Omental fat pad (tissue), 4 donors: ENCODE results near the gene FOXP4. TPM values are rescaled to one million over a fixed set of nuclear protein-coding genes. Genes with fewer than 3 reads are reported as not detected.

Experiments
- ATAC-seq: fragments of 150-250 bp; one replicate; pipeline ENCODE4 v1.9.1; 2016; ENCODE audit warnings: mild to moderate bottlenecking, moderate library complexity; ENCODE audit not compliant: low FRiP score
- DNase-seq: peaks from one replicate; pipeline ENCODE4 v3.0.0-alpha.2; 2019; ENCODE audit warnings: low spot score
- CTCF ChIP-seq, 3 donors: fragments of 450-650 bp; IDR thresholded peaks; one replicate each; pipeline ENCODE4 v1.5.1; 2016 to 2017; ENCODE audit warnings: antibody characterized with exemption in 3 of 3, mild to moderate bottlenecking in 3 of 3, moderate library complexity in 2 of 3
- total RNA-seq, 4 donors: library from RNA; depleted of rRNA; stranded (reverse); fragments of >200 nt; gene quantifications; one replicate each; pipeline ENCODE4 v1.1.0, GENCODE V29; 2016

Gene FOXP4
- total RNA-seq, 4 donors from 2014 or later, result 3.6 to 9.0 (median 5.5) TPM

- ATAC-seq (no peak), DNase-seq (no peak)
- no peak for TF ChIP-seq CTCF (IDR thresholded peaks at IDR 0.05)
Measured at GRCh38 chr6:41583565-41583964, 37.4 kb downstream of the FOXP4 start.

- ATAC-seq (no peak), DNase-seq (no peak)
- no peak for TF ChIP-seq CTCF (IDR thresholded peaks at IDR 0.05)
Measured at GRCh38 chr6:41584205-41584604, 38.0 kb downstream of the FOXP4 start.

DNA sequence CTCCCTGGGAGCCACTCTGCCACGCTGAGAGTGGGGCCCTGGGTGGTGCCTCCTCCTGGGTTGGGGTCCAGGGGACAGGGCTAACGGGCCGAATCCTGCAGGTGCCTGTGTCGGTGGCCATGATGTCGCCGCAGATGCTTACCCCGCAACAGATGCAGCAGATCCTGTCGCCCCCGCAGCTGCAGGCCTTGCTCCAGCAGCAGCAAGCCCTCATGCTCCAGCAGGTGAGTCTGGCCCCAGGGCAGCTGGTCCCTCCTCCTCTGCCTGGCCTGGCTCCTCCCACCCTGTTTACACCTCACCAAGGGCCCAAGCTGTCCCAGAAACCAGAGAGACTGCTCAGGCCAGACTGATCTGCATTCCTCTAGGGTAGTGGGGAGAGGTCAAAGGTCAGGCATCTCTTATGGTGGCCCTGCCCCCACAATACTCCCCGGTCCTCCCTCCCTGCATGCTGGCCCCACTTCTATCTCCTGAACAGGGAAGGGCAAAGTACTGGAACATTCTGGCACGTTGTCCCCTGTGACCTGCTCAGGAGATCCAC, 38.6 kb downstream of the FOXP4 start:
- no peak for TF ChIP-seq CTCF (IDR thresholded peaks at IDR 0.05)
- DNase-seq (no peak), ATAC-seq (no peak)

- TF ChIP-seq CTCF (IDR thresholded peaks at IDR 0.05), result no peak
- ATAC-seq, result no peak
- DNase-seq, result no peak
Measured at GRCh38 chr6:41585605-41586004, 39.4 kb downstream of the FOXP4 start.

DNA sequence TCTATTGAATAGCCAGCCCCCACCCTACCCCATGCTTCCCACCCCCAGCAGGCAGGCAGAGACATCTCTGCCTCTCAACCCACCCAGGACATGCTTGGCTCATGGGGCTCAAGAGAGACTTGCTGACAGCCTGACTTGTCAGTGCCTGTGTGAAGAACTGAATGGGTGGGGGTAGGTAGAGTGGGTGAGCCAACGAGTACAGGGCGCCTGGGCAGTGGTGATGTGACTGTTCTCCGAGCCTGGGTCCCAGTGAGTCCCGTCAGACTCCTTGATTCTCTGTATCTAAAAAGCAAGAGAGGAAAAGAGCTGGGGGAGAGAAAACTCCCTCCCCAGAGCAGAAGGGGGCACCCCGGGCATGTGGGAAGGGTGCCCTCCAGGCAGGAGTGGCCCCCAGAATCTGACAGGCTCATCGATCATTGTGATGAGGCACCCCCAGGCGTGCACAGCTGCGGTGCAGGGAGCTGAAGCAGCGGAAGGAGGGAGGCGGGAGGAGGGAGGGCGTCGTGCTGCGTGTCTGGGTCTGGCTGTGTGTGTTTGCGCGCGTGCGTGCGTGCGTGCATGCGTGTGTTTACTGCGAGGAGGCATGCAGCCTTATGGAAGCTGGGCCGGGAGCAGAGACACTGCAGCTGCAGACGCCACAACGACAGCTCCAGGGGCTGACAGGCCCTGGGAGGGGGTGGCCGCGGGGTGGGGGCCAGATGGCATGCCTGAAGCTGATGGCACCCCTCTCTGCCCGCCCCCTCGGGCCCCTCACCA, 40.2 kb downstream of the FOXP4 start:
- no peak for TF ChIP-seq CTCF (IDR thresholded peaks at IDR 0.05)
- DNase-seq (no peak), ATAC-seq (no peak)

DNA sequence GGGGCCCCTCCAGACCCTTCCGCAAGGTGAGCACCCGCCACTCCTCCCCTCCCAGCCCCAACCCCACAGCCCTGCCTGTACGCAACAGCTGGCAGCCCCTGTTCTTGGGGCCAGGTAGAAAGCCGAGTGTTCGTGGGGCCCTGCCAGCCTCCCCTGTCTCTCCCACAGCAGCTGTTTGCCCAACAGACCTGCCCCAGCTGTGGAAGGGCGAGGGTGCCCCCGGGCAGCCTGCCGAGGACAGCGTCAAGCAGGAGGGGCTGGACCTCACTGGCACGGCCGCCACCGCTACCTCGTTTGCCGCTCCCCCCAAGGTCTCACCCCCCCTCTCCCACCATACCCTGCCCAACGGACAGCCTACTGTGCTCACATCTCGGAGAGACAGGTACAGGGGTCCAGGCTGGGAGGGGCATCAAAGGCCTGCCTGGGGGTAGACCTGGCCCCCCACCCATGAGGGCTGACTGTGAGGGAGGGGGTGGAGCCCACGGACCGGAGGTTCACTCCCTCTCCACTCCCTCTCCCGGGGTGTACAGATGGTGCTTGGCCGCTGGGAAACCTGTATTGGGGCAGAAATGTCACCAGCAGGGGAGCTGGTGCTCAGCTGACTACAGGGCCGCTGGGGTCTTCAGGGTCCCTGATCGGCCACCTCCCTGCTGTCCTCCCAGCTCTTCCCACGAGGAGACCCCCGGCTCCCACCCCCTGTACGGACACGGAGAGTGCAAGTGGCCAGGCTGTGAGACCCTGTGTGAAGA, 41.1 kb downstream of the FOXP4 start:
- ATAC-seq (no peak), DNase-seq (no peak)
- no peak for TF ChIP-seq CTCF (IDR thresholded peaks at IDR 0.05)
